Activated naive CD4-positive, alpha-beta T cell treated with anti-CD3 and anti-CD28 coated beads for 36 hours (primary cell): ENCODE results near the gene CADPS. TPM values are rescaled to one million over a fixed set of nuclear protein-coding genes. Genes with fewer than 3 reads are reported as not detected.

Source experiments
- CTCF ChIA-PET: fragments of 350-600 bp; sonication (Branson Sonifier 250); formaldehyde crosslinking; loops from one replicate; lab custom pipeline; 2021; ENCODE audit warnings: antibody characterized with exemption; lab: Charles Lee
- DNase-seq: peaks from one replicate; pipeline ENCODE4 v3.0.0-alpha.2; 2020
- H3K27ac Mint-ChIP-seq: one replicate; pipeline ENCODE4 v1.8.0; 2021; ENCODE audit warnings: mild to moderate bottlenecking, mixed read lengths
- H3K27me3 Mint-ChIP-seq: one replicate; pipeline ENCODE4 v1.8.0; 2021; ENCODE audit warnings: low read depth, mixed read lengths
- H3K36me3 Mint-ChIP-seq: one replicate; pipeline ENCODE4 v1.8.0; 2021; ENCODE audit warnings: low read depth, mixed read lengths
- H3K4me1 Mint-ChIP-seq: one replicate; pipeline ENCODE4 v1.8.0; 2021; ENCODE audit warnings: low read depth, mixed read lengths
- H3K4me3 Mint-ChIP-seq: one replicate; pipeline ENCODE4 v1.8.0; 2021; ENCODE audit warnings: mild to moderate bottlenecking, moderate library complexity, mixed read lengths
- H3K9me3 Mint-ChIP-seq: one replicate; pipeline ENCODE4 v1.8.0; 2021; ENCODE audit warnings: mixed read lengths
- intact Hi-C: fragments of 100-400 bp; cut with micrococcal nuclease; formaldehyde crosslinking; loops from one replicate; pipeline ENCODE4 v1.15.1; 2023
- total RNA-seq, 2 experiments: library from RNA; stranded (reverse); gene quantifications; one replicate each; pipeline ENCODE4 v1.2.3, GENCODE V29; 2021

CADPS gene
- total RNA-seq, 2 experiments from 2014 or later, result not detected

GRCh38 chr3:62370858-62371719 is 504.1 kb downstream of the CADPS start:
- CTCF ChIA-PET, result no interaction called here
- Mint-ChIP-seq H3K27me3 (peaks cover 88% of the 10 kb centered on the region), H3K9me3 (no peaks in the 10 kb centered on the region), H3K27ac (no peak overlapping the region), H3K4me3 (no peak overlapping the region), H3K4me1 (peaks cover 24% of the 10 kb centered on the region), H3K36me3 (no peaks in the 10 kb centered on the region)
- intact Hi-C loops, result loop anchor here (1.0 kb wide), 1 partner anchor 9 kb away; no protein-coding TSS in a partner anchor
- no peak for DNase-seq

DNA sequence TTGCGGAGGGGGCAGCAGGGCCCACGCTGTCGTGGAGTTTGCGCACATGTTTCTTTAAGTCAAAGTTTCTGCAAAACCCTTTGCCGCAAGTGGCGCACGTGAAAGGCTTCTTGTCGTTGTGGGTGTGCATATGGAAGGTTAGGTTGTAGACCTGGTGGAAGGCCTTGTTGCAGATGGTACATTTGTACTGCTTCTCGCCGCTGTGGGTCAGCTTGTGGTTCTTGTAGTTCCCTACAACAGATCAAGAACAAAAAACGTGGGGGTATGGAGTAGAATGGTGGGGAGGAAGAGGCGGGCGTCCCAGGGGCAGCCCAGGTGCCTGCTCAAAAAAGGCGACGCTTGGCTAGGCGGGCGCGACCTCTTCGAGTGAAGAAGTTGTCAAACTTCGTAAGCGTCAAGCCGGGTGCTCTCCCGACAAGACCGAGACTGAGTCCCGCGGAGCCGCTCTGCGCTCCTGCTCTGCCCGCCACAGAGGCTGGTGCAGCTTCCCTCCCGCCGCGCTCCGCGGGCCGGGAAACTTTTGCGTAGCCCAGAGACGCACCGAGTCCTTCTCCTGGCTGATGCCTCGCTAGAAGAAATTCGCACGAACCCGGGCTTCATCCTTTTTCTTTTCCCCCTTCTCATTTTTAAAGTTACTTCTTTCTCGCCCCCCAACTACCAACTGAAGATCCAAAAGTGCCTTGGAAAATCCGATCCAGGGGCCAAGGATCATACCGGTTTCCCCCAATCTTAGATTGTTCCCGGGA is 504.9 kb downstream of the CADPS start:
- Mint-ChIP-seq H3K27me3 (peaks cover 88% of the 10 kb centered on the region), H3K36me3 (no peaks in the 10 kb centered on the region), H3K4me3 (no peak overlapping the region), H3K9me3 (no peaks in the 10 kb centered on the region), H3K4me1 (peaks cover 22% of the 10 kb centered on the region), H3K27ac (no peak overlapping the region)
- DNase-seq, result no peak
- CTCF ChIA-PET, result no interaction called here
- intact Hi-C loops, result no loop called here

GRCh38 chr3:62369476-62369743 is 505.8 kb downstream of the CADPS start:
- H3K36me3 Mint-ChIP-seq, result no peaks in the 10 kb centered on the region
- H3K9me3 Mint-ChIP-seq, result no peaks in the 10 kb centered on the region
- CTCF ChIA-PET, result interaction anchor here (0.6 to 0.7 kb wide), 2 partner anchors 13 to 164 kb away, joined by 3 to 4 read pairs; no protein-coding TSS in a partner anchor
- H3K4me1 Mint-ChIP-seq, result peaks cover 20% of the 10 kb centered on the region
- intact Hi-C loops, result no loop called here
- peaks cover 84% of the 10 kb centered on the region for H3K27me3 Mint-ChIP-seq
- H3K4me3 Mint-ChIP-seq, result no peak overlapping the region
- no peak for DNase-seq
- H3K27ac Mint-ChIP-seq, result no peak overlapping the region

DNA sequence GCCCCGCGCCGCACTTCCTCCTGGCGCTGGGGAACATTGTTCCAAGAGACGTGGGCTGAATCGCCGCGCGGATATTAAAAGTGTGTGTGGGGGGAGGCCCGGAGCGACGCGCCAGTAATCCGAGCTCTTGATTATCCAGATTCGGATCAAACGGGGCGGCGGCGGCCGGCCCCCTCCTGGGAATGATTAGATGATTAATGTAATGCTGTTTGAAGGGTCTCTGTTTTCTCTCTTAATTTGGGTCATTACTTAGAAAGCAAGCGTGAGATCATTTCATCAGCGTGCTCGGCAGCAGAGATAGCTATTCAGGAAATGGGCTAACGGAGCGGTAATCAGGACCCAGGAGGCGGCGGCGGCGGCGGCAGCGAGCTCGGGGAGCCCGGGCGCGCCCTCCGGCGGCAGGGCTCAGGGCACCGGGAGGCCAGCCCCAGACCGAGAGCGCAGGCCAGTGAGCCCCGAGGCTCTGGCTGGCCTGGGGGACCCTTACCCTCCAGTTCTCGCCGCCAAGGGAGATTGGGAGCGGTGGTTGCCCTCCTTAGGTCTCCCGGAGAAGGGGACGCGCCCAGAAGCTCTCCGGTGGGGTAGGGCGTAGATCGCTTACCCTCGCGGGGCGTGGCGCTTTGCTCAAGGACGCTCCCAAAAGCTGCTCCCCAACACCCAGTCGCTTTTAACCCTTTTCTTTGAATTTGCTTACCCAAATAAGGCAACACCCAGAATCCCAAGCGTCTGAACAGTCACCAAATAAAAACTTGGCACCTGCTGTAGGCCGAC is 506.3 kb downstream of the CADPS start:
- Mint-ChIP-seq H3K27me3 (peaks cover 82% of the 10 kb centered on the region), H3K27ac (no peak overlapping the region), H3K9me3 (no peaks in the 10 kb centered on the region), H3K36me3 (no peaks in the 10 kb centered on the region), H3K4me1 (peaks cover 16% of the 10 kb centered on the region), H3K4me3 (no peak overlapping the region)
- no peak for DNase-seq
- CTCF ChIA-PET, result interaction anchor here (0.6 to 0.7 kb wide), 3 partner anchors 12 to 164 kb away, joined by 3 to 4 read pairs (median 3); no protein-coding TSS in a partner anchor
- intact Hi-C loops, result no loop called here

- no peaks in the 10 kb centered on the region for H3K36me3 Mint-ChIP-seq
- CTCF ChIA-PET, result interaction anchor here (0.6 kb wide), 1 partner anchor 32 kb away, joined by 3 read pairs; no protein-coding TSS in a partner anchor
- no peaks in the 10 kb centered on the region for H3K9me3 Mint-ChIP-seq
- H3K4me1 Mint-ChIP-seq, result peaks cover 16% of the 10 kb centered on the region
- no peak for DNase-seq
- peaks cover 80% of the 10 kb centered on the region for H3K27me3 Mint-ChIP-seq
- intact Hi-C loops, result no loop called here
- no peak overlapping the region for H3K4me3 Mint-ChIP-seq
- H3K27ac Mint-ChIP-seq, result no peak overlapping the region
Measured at GRCh38 chr3:62368290-62368704, 506.9 kb downstream of the CADPS start.

- H3K27me3 Mint-ChIP-seq, result peaks cover 78% of the 10 kb centered on the region
- intact Hi-C loops, result no loop called here
- CTCF ChIA-PET, result interaction anchor here (0.6 kb wide), 1 partner anchor 32 kb away, joined by 3 read pairs; no protein-coding TSS in a partner anchor
- H3K4me1 Mint-ChIP-seq, result peaks cover 13% of the 10 kb centered on the region
- DNase-seq, result no peak
- no peaks in the 10 kb centered on the region for H3K9me3 Mint-ChIP-seq
- no peaks in the 10 kb centered on the region for H3K36me3 Mint-ChIP-seq
- H3K27ac Mint-ChIP-seq, result no peak overlapping the region
- H3K4me3 Mint-ChIP-seq, result no peak overlapping the region
Measured at GRCh38 chr3:62367763-62368195, 507.4 kb downstream of the CADPS start.

DNA sequence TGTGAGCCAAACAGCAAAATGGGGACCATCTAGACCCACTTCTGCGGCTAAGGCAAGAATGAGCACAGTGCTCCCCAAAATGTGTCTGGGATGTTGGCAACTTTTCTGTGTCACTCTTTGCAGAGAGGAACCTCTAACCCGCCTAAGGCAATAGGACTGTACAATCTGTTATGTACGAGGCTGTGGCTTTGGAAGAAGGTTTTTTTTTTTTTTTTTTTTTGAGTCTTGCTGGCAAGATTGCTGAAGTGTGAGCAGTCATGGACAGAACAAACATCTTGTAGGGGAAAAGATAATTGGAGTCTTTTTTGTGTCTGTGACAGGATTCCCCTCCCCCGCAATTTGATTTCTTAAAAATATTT is 509.1 kb downstream of the CADPS start:
- no peak for DNase-seq
- CTCF ChIA-PET, result no interaction called here

GRCh38 chr3:62365391-62366125 is 509.7 kb downstream of the CADPS start:
- Mint-ChIP-seq H3K4me1 (peaks cover 7% of the 10 kb centered on the region), H3K36me3 (no peaks in the 10 kb centered on the region), H3K9me3 (no peaks in the 10 kb centered on the region), H3K27ac (no peak overlapping the region), H3K4me3 (no peak overlapping the region), H3K27me3 (peaks cover 63% of the 10 kb centered on the region)
- CTCF ChIA-PET, result no interaction called here
- no peak for DNase-seq
- intact Hi-C loops, result no loop called here

More for the DNA sequence above, 509.1 kb downstream of the CADPS start:
- peaks cover 68% of the 10 kb centered on the region for H3K27me3 Mint-ChIP-seq
- H3K36me3 Mint-ChIP-seq, result no peaks in the 10 kb centered on the region
- H3K27ac Mint-ChIP-seq, result no peak overlapping the region
- H3K9me3 Mint-ChIP-seq, result no peaks in the 10 kb centered on the region
- no peak overlapping the region for H3K4me3 Mint-ChIP-seq
- intact Hi-C loops, result no loop called here
- peaks cover 11% of the 10 kb centered on the region for H3K4me1 Mint-ChIP-seq

- H3K4me1 Mint-ChIP-seq, result peaks cover 4% of the 10 kb centered on the region
- peaks cover 51% of the 10 kb centered on the region for H3K27me3 Mint-ChIP-seq
- no peaks in the 10 kb centered on the region for H3K9me3 Mint-ChIP-seq
- no peak for DNase-seq
- no peak overlapping the region for H3K27ac Mint-ChIP-seq
- no peaks in the 10 kb centered on the region for H3K36me3 Mint-ChIP-seq
- H3K4me3 Mint-ChIP-seq, result no peak overlapping the region
- intact Hi-C loops, result no loop called here
- CTCF ChIA-PET, result no interaction called here
Measured at GRCh38 chr3:62364191-62364590, 511.0 kb downstream of the CADPS start.

- Mint-ChIP-seq H3K27ac (no peak overlapping the region), H3K4me3 (no peak overlapping the region)
Measured at GRCh38 chr3:62363275-62363674, 511.9 kb downstream of the CADPS start.

DNA sequence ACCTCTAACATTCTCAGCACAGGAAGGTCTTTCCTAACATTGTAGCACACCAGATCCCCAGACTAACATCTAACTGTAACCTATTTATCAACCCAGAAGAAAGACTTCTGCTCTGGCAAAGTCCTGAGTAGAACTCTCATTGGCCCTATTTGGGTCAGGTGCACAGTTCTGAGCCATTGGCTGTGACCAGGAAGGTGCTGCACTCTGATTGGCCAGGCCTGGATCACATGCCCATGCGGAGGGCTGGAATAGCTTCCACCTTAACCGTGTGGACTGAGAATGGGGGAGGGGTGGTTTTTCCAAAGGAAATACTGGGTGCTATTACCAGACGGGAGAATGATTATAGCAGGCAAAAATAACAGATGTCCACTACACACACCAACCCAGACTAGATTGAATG is 513.4 kb downstream of the CADPS start:
- H3K4me3 Mint-ChIP-seq, result no peak overlapping the region
- intact Hi-C loops, result no loop called here
- H3K36me3 Mint-ChIP-seq, result no peaks in the 10 kb centered on the region
- H3K9me3 Mint-ChIP-seq, result no peaks in the 10 kb centered on the region
- peaks cover 32% of the 10 kb centered on the region for H3K27me3 Mint-ChIP-seq
- CTCF ChIA-PET, result no interaction called here
- no peaks in the 10 kb centered on the region for H3K4me1 Mint-ChIP-seq
- no peak overlapping the region for H3K27ac Mint-ChIP-seq
- DNase-seq, result no peak

More at GRCh38 chr3:62363275-62363674, 511.9 kb downstream of the CADPS start:
- CTCF ChIA-PET, result no interaction called here
- intact Hi-C loops, result no loop called here
- Mint-ChIP-seq H3K4me1 (peaks cover 4% of the 10 kb centered on the region), H3K36me3 (no peaks in the 10 kb centered on the region), H3K9me3 (no peaks in the 10 kb centered on the region), H3K27me3 (peaks cover 43% of the 10 kb centered on the region)
- DNase-seq, result no peak
